ENCODE results near the gene CRYBG1.
"Not testable (repeated sequence)": the region's sequence is repeated elsewhere in the genome, so short reads cannot be mapped to it uniquely, and the experiment has no call there.

The CRYBG1 gene

GRCh38 chr6:106586815-106587415, 226.4 kb downstream of the CRYBG1 start:
- DNase-seq (ENCODE audit: low read depth in 2 of 2), result no peak

GRCh38 chr6:106588937-106589336, 228.4 kb downstream of the CRYBG1 start:
- DNase-seq (ENCODE audit: low read depth in 2 of 2), result not testable (repeated sequence)

- DNase-seq (ENCODE audit: low read depth in 2 of 2), result no peak
These were observed 230.8 kb downstream of the CRYBG1 start for GRCh38 chr6:106591111-106591825.

DNA sequence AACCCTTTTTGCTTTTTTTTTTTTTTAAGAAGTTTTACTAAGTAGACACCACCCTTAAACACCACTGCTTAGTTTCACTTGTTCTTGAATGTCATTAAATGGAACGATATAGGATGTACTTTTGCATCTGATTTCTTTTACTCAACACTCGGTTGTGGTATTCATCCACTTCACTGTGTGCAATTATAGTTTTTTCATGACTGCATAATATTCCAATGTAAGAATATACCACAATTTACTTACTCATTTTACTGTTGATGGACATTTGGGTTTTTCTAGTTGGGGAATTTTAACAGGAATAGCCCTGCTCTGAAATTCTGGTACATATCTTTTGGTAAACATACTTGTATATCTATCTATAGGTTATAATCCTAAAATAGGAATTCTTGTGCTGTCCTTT, 238.9 kb downstream of the CRYBG1 start:
- DNase-seq (ENCODE audit: low read depth in 2 of 2), result no peak

DNA sequence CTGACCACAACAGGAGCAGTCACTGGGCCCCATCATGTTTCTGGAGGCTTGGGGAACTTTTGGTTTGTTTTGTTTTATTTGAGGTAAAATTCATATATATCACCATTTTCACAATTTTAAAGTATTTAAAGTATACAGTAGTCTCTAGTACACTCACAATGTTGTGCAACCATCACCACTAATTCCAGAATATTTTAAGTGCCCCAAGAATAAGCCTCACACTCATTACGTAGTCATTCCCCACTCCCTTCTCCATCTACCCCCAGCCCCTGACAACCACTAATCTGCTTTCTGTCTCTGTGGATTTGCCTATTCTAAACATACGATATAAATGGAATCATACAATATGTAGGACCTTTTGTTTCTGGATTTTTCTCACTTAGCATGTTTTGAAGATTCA, 239.8 kb downstream of the CRYBG1 start:
- no peak for DNase-seq (ENCODE audit: low read depth in 2 of 2)

DNA sequence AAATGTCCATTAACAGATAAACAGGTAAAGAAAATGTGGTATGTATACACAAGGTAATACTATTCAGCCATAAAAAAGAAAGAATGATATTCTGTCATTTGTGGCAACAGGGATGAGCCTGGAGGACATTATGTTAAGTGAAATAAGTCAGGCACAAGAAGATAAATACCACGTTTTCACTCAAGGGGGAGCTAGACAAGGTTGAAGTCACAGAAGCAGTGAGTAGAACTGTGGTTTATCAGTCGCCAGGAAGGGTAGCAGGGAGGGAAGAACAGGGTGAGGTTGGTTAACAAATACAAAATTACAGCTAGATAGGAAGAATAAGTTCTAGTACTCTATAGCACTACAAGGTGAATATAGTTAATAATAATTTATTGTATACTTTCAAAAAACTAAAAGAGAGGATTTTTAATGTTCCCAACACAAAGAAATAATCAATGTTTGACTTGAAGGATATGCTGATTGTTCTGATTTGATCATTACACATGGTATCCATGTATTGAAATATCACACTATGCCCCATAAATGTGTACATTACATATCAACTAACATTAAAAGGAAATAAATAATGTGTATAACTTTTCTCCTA, 247.7 kb downstream of the CRYBG1 start:
- no peak for DNase-seq (ENCODE audit: low read depth in 2 of 2)

GRCh38 chr6:106609699-106610098, 249.2 kb downstream of the CRYBG1 start:
- DNase-seq (ENCODE audit: low read depth in 2 of 2), result no peak

GRCh38 chr6:106611030-106611429, 250.5 kb downstream of the CRYBG1 start:
- no peak for DNase-seq (ENCODE audit: low read depth in 2 of 2)

- DNase-seq (ENCODE audit: low read depth in 2 of 2), result no peak
These were observed 252.3 kb downstream of the CRYBG1 start for GRCh38 chr6:106612671-106613416.

GRCh38 chr6:106613590-106613989, 253.1 kb downstream of the CRYBG1 start:
- DNase-seq (ENCODE audit: low read depth in 2 of 2), result no peak

GRCh38 chr6:106614166-106614565, 253.6 kb downstream of the CRYBG1 start:
- DNase-seq (ENCODE audit: low read depth in 2 of 2), result no peak

- DNase-seq (ENCODE audit: low read depth in 2 of 2), result no peak
These were observed 254.2 kb downstream of the CRYBG1 start for GRCh38 chr6:106614592-106615257.

- no peak for DNase-seq (ENCODE audit: low read depth in 2 of 2)
These were observed 256.8 kb downstream of the CRYBG1 start for GRCh38 chr6:106617302-106617701.

DNA sequence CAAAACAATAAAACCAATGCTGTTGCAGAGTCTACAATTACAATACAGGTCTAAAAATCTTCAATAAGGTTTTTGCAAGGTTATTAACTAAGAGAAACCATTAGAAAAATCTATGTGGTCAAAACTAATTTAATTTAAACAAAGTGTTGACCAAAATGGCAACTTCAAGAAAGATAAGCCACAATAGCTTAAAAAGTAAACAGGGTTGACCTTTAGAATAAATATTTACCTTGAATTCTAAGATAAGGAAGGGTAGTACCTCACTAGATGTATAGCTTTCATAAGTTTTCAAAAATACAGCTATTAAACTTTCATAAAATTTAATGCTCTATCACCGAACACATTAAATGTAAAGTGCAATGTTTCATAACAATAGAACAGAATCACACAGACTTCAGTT, 257.3 kb downstream of the CRYBG1 start:
- DNase-seq (ENCODE audit: low read depth in 2 of 2), result no peak

DNA sequence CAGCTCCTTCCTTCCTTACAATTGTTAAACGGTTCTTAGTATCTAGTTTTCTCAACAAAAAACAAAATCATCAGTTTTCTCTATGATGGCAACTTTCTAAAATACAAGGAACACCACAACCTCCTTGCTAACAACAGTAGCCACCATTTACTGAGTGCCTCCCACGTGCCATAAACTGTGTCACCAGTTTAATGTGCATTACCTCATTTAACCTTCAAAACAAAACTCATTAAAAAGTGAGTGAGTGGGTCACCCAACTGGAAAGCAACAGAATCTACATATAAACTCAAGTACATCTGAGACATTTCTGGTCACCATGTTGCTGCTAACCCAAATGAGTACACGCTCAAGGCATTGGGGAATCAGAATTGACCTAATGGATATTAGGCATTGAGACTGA, 257.8 kb downstream of the CRYBG1 start:
- DNase-seq (ENCODE audit: low read depth in 2 of 2), result no peak

DNA sequence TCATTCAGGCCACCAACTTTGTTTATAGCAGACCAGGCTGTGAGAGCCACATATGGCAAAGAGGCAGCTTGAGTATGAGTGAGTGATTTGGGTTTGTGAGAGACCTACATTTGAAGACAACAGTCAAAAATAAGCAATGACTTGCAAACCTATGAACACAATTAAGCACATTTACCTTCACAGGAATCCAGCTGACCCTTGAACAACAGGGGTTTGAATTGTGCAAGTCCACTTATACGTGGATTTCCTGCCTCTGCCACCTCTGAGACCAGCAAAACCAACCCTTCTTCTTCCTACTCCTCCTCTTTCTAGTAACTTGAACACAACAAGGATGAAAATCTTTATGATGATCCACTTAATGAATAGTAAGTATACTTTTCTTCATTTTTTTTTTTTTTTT, 258.7 kb downstream of the CRYBG1 start:
- DNase-seq (ENCODE audit: low read depth in 2 of 2), result no peak

DNA sequence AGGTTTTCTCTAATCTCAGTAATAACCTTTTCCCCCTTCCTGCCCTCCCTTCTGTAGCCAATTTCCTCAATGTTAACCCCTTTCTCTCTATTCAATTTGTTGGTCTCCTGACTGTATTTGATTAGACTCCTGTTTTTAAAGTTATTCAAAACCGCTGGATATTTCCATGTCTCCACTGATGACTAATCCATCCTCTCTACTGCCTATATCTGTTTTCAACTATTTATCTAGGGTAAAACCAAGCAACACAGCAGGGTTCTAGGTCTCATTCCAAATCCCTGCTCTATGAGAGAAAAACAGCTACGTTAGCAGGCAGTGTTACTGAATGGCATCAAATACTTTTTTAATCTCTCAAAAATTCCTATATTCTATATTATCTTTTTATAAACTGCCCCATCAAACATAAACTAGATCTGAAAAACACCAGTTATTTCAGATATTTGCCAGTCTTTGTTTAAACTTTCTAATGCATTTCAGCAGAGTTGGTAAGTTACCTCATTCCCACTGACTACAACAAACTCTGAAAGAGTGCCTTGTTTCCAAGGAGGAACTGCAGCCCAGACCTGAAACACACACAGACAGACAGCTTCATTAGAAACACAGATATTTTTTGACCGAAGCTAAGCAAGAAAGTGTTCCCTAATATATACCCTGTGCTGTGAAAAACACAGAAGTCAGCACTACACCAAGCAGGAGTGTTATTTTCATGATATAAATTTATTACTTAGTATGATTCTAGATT, 260.6 kb downstream of the CRYBG1 start:
- DNase-seq (ENCODE audit: low read depth in 2 of 2), result no peak
